Measurements from ENCODE around the gene C2CD2L.
"Not testable (repeated sequence)": the region's sequence is repeated elsewhere in the genome, so short reads cannot be mapped to it uniquely, and the experiment has no call there.

The C2CD2L gene

DNA sequence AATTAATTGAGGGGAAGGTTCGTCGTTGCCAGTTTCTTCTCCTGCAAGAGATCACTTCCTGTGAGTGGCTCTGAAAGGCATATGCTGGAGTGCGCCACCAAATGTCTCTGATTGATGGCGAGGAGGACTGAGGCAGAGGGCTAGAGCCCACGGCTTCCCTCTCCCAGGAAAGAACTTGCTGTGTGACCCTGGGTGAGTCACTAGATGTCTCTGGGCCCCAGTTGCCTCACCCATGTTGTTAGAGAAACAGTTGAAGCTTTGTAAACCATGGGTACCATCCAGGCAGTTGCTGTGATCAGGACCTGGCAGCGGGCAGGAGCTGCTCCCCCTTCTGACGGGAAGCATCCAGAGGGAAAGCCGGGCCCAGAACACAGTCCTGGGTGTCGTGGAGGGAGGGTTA lies 44.9 kb downstream of the C2CD2L start:
- no peak for DNase-seq (ENCODE audit: low spot score)

DNA sequence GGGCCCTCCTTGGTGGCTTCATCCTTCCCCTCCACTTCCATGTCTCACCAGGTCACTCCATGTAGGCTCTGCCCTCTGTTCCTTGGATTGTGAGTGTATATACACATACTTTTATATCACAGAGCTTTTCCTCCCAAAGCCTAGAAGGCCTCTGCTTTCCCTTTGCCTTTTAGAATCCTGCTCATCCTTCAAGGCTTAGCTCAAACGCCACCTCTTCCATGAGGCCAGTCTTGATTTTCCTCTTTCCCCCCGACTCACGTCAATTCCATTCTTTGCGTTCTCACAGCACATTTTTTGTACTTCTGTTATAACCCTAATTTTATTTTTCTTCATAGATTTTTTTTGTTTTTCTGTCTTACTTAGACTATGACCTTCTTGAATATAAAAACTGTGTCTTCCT lies 45.5 kb downstream of the C2CD2L start:
- DNase-seq (ENCODE audit: low spot score): no peak

DNA sequence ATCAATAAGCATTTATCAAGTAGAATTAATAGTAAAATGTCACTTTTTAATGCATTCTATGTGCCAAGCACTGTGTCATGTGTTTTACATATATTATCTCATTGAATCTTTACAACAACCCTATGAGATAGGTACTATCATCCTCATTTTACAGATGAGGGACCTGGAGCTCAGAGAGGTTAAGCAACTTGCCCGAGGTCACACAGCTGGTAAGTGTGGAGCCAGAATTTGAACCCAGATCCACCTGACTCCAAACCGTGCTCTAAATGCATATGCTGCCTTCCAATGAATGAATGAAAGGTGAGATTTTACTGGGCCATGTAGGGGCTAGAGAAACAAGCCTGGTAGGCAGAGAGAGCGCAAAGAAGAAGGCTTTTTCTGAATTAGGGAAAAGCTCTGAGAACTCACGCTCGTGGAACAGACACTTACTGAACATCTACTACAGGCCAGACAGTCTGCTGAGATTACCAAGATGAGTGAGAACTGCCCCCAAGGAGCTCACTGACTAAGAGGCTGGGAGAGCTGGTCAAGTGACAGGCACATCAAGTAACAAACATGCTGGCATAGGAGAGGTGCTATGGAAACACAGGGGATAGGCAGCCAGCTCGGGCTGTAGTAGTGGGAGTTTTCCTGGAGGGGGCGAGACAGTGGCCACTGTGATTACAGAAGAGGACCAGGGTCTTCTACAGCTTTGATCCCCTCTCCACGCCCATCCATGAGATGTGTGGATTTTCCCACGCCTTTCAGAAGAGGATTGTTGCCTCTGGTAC lies 46.1 kb downstream of the C2CD2L start:
- DNase-seq (ENCODE audit: low spot score): no peak

DNA sequence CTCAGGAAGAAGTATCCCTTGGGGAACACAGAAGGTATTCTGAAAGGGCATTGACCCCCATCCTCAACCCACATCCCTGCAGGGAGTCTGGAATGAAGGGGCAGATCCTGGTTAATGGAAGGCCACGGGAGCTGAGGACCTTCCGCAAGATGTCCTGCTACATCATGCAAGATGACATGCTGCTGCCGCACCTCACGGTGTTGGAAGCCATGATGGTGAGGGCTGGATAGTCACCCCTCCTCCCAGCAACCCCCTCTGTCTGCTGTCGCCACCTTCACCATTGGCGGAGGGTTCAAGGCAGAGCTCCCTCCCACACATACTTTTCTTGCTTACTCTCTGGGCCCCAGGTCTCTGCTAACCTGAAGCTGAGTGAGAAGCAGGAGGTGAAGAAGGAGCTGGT lies 47.0 kb downstream of the C2CD2L start:
- no peak for DNase-seq (ENCODE audit: low spot score)

DNA sequence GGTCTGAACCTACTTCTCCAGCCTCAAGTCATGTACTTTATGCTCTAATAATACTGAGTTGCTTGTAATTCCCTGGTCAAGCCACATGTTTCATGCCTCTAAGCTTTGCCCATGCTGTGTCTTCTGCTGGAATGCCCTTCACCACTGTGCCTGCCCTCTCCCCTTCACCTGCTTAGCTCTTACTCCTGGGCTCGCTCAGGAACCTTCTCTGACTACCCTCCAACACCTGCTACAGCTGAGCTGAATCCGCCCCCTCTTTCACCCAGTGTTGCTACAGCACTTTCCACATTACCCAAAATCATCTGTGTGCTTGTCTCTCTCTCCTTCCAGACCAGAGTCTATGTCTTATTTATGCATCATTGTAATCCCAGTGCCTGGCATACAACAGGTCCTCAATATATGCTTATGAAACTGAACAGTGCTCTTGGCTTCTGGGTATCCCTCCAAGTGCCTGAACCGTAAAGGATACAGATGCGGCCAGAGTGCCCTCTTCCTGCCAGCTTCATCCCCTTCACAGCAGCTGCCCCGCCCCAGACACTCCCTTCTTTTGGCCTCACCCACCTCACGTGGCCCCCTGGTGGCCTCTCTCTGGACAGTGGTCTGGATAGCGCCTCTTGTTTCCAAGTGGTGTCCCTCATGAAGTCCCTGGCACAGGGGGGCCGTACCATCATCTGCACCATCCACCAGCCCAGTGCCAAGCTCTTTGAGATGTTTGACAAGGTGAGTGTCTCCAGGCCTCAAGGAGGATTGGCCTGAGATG lies 48.8 kb downstream of the C2CD2L start:
- no peak for DNase-seq (ENCODE audit: low spot score)

DNA sequence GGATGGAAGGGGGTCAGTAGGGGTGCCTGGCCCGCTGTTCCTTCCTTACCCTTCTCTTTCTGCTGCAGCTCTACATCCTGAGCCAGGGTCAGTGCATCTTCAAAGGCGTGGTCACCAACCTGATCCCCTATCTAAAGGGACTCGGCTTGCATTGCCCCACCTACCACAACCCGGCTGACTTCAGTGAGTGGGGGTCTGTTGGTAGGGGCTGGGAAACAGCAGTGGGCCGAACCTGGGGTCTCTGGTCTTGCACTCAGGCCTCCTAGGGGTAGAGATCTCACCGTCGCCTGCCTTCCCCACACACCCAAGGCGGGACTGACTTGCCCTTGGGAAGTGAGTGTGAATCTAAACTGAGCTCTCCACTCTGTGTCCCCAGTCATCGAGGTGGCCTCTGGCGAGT lies 49.4 kb downstream of the C2CD2L start:
- no peak for DNase-seq (ENCODE audit: low spot score)

DNA sequence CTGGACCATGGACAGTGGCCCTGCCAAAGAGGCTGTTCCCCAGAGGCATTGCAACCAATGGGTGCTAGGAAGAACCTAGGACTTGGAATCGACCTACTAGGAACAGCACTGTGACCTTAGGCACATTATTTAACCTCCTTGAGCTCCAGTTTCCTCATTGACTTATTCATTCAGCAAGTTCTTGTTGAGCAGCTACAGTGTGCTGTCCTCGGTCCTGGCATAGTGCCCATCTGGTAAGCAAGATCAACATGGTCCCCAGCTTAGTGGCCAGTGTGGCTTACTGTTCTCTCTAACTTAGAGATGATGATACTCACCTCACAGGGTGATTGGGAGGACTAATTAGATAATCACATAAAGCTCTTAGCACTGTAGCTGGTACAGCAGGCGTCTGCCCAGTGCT lies 49.9 kb downstream of the C2CD2L start:
- DNase-seq (ENCODE audit: low spot score): no peak

DNA sequence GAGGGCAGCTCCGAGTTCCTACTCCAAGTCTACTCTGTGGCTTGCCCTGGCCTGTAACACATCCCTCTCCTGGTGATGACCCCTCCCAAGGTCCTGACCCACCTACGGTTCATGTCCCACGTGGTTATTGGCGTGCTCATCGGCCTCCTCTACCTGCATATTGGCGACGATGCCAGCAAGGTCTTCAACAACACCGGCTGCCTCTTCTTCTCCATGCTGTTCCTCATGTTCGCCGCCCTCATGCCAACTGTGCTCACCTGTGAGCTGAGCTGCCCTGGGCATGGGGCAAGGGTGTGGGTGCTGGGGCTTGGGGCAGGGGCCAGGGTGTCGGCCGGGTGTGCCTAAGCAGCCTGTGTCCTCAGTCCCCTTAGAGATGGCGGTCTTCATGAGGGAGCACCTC lies 51.3 kb downstream of the C2CD2L start:
- no peak for DNase-seq (ENCODE audit: low spot score)

DNA sequence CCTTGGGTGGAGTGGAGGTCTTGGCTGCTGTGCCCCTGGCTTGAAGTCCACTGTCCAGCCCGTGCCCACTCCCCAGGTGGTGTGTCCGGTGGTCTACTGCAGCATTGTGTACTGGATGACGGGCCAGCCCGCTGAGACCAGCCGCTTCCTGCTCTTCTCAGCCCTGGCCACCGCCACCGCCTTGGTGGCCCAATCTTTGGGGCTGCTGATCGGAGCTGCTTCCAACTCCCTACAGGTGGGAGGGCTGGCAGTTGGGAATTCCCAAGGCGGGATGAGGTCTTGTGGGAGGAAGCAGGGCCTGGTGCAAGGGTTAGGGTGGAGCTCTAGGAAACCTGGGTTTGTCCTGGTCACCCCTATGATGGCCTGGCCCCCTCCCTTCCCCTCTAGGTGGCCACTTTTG lies 53.0 kb downstream of the C2CD2L start:
- no peak for DNase-seq (ENCODE audit: low spot score)

DNA sequence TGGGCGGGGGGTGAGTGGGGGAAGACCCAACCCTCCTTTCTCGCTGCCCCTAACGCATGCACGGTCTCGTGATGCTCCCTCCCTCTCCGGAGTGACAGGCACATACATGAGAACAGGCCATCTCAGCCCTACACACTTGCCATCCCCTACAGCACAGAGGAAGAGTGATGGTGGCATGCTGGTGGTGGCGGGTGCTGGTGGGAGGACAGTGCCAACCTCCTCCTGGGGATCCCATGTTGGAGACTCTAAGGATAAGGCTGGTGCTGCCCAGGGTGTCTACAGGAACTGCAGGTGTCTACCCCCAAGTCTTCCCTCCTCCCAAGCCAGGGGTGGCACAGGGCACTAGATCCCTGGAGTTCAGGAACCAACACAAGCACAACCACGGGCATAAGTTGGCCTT lies 54.7 kb downstream of the C2CD2L start:
- DNase-seq (ENCODE audit: low spot score): no peak

DNA sequence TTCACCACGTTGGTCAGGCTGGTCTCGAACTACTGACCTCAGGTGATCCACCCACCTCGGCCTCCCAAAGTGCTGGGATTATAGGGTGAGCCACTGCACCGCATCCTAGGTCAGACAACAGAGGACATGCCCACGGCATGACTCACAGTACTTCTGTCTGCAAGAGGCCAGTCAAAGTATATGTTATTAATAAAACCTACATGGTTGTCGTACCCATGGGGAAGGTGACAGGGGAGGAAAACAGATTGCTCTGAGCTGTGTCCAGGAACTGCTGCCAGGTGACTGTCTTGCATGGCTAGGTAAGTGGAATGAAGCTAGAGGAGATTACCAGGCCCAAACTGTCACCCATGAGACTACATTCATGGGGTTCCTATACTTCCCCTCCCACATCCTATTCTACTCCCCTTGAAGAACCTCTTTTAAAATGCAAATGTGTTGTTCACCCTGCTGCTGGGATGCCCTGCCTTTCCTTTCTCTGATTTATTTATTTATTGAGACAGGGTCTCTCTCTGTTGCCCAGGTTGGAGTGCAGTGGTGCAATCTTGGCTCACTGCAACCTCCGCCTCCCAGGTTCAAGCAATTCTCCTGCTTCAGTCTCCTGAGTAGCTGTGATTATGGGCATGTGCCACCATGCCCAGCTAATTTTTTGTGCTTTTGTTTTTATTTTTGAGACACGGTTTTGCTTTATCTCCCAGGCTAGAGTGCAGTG lies 59.4 kb downstream of the C2CD2L start:
- peak; percentile 45 for DNase-seq (ENCODE audit: low spot score)

DNA sequence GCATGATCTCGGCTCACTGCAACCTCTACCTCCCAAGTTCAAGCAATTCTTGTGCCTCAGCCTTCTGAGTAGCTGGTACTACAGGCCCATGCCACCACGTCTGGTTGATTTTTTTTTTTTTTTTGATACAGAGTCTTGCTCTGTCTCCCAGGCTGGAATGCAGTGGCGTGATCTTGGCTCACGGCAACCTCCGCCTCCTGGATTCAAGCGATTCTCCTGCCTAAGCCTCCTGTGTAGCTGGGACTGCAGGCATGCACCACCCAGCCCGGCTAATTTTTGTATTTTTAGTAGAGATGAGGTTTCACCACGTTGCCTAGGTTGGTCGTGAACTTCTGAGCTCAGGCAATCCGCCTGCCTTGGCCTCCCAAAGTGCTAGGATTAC lies 59.9 kb downstream of the C2CD2L start:
- not testable (repeated sequence) for DNase-seq (ENCODE audit: low spot score)

DNA sequence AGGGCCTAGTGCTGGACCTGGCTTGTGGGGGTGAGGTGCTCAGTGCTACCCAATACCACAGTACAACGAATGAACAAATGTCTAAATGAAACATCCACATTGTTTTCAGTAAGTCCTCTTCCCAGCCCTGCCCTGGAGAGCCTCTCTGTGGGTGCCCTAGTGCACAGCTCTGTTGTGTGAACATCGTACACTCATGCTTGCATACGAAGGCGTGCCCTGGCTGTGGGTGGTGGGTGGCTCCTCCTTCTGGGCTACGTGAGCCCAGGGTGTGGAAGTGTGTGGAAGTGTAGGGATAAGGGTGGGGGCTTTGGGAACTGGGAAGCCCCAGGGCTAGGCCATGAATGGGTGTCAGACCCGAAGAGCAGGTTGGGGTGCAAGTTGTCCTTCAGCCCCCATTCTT lies 60.8 kb downstream of the C2CD2L start:
- no peak for DNase-seq (ENCODE audit: low spot score)
